ENCODE data around the gene PRUNE2. TPM values are rescaled to one million over a fixed set of nuclear protein-coding genes. Genes with fewer than 3 reads are reported as not detected.
A peak's percentile ranks its signal among the peaks of the same experiment; 100 is the strongest.
"Not testable (repeated sequence)": the region's sequence is repeated elsewhere in the genome, so short reads cannot be mapped to it uniquely, and the experiment has no call there.

Gene PRUNE2
- total RNA-seq, 1 donor, result 80.0 TPM

DNA sequence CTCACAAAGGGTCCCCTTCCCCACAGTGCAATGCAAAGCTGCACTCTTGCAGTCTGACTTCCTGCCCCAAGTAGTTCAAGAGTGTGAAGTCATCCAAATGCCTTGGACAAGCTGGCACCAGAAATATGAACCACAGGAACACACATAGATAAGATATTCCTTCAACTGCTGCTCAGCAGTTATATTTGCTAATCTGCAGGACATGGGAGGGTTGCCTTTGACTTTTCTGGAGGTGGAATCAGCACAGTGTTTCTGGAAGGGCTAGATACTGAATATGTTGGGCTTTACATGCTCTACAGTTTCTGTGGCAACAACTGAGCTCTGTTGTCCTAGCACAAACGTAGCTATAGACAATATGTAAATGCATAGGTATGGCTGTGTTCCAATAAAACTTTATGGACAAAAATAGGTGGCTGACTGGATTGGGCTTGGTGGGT is 238.4 kb downstream of the PRUNE2 start:
- Histone ChIP-seq H3K36me3 (ENCODE audit: insufficient read depth, low read length) (no peaks in the 10 kb centered on the region), H3K79me2 (ENCODE audit: insufficient read depth, low read length) (no peaks in the 10 kb centered on the region), H3K4me1 (ENCODE audit: insufficient read depth, low read length) (peaks cover 12% of the 10 kb centered on the region), H3K9me3 (ENCODE audit: low read depth, low read length) (no peaks in the 10 kb centered on the region), H3K27me3 (ENCODE audit: insufficient read depth, low read length) (no peaks in the 10 kb centered on the region), H3K4me2 (ENCODE audit: insufficient read depth, low read length) (no peak overlapping the region), H4K20me1 (ENCODE audit: insufficient read depth, low read length) (no peaks in the 10 kb centered on the region), H2AFZ (ENCODE audit: low read length) (no peak overlapping the region), H3K27ac (ENCODE audit: low read depth, low read length) (peak overlapping the region; percentile 15), H3K4me3 (ENCODE audit: insufficient read depth, low read length) (no peak overlapping the region)
- TF ChIP-seq, protein P1, sequence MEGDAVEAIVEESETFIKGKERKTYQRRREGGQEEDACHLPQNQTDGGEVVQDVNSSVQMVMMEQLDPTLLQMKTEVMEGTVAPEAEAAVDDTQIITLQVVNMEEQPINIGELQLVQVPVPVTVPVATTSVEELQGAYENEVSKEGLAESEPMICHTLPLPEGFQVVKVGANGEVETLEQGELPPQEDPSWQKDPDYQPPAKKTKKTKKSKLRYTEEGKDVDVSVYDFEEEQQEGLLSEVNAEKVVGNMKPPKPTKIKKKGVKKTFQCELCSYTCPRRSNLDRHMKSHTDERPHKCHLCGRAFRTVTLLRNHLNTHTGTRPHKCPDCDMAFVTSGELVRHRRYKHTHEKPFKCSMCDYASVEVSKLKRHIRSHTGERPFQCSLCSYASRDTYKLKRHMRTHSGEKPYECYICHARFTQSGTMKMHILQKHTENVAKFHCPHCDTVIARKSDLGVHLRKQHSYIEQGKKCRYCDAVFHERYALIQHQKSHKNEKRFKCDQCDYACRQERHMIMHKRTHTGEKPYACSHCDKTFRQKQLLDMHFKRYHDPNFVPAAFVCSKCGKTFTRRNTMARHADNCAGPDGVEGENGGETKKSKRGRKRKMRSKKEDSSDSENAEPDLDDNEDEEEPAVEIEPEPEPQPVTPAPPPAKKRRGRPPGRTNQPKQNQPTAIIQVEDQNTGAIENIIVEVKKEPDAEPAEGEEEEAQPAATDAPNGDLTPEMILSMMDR (IDR thresholded peaks at IDR 0.05; ENCODE audit: extremely low read depth, low read depth, low read length), result no peak
- DNase-seq (ENCODE audit: insufficient read length, low spot score, missing footprints), result peak; percentile 68

DNA sequence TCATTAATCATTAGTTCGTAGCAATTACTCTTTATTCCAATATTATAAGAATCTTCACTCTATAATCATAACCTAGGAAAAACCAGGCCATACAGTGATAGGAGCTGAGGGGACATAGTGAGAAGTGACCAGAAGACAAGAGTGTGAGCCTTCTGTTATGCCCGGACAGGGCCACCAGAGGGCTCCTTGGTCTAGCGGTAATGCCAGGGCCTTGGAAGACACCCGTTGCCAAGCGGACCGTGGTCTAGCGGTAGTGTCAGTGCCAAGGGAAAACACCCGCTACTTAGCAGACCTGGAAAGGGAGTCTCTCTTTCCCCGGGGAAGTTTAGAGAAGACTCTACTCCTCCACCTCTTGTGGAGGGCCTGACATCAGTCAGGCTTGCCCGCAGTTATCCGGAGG is 239.9 kb downstream of the PRUNE2 start:
- H3K9me3 ChIP-seq (ENCODE audit: low read depth, low read length); H3K79me2 ChIP-seq (ENCODE audit: insufficient read depth, low read length); H4K20me1 ChIP-seq (ENCODE audit: insufficient read depth, low read length); DNase-seq (ENCODE audit: insufficient read length, low spot score, missing footprints); H3K4me3 ChIP-seq (ENCODE audit: insufficient read depth, low read length); H3K36me3 ChIP-seq (ENCODE audit: insufficient read depth, low read length); H3K27me3 ChIP-seq (ENCODE audit: insufficient read depth, low read length); H3K27ac ChIP-seq (ENCODE audit: low read depth, low read length); H3K4me2 ChIP-seq (ENCODE audit: insufficient read depth, low read length); H2AFZ ChIP-seq (ENCODE audit: low read length): not testable (repeated sequence)
- H3K4me1 ChIP-seq (ENCODE audit: insufficient read depth, low read length), result peaks cover 12% of the 10 kb centered on the region
- TF ChIP-seq, protein P1 (IDR thresholded peaks at IDR 0.05; ENCODE audit: extremely low read depth, low read depth, low read length), result peak; percentile 47

DNA sequence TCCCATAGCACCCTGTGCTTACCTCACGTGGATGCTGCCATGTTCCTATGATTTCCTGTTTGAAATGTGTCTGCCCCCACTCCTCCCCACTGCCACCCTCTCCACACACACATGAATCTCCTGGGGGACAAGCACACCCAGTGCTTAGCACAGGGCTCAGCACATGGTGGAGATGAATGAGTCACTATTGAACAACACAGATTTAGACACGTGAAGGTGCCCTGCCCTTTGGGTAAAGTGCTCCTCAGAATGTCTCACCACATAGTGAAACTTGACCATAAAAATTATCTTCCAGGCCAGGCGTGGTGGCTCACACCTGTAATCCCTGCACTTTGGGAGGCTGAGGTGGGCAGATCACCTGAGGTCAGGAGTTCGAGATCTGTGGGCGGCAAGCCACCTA is 240.5 kb downstream of the PRUNE2 start:
- TF ChIP-seq, protein P1 (IDR thresholded peaks at IDR 0.05; ENCODE audit: extremely low read depth, low read depth, low read length), result no peak

DNA sequence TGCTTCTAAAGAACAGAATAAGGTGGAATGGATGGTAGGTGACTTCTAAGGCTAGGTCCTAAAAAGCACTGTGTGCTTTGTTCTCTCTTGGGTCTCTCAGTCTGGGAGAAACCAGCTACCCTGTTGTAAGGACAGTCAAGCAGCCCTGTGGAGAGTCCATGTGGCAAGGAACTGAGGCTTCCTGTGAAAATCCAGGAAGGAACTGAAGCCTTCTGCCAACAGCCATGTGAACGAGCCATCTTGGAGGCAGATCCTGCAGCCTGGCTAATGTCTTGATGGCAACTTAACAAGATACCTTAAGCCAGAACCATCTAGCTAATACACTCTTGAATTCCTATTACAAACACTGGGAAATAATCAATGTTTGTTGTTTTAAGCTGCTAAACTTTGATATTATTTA is 241.8 kb downstream of the PRUNE2 start:
- no peak for DNase-seq (ENCODE audit: insufficient read length, low spot score, missing footprints)
- no peaks in the 10 kb centered on the region for H4K20me1 ChIP-seq (ENCODE audit: insufficient read depth, low read length)
- H3K27ac ChIP-seq (ENCODE audit: low read depth, low read length), result no peak overlapping the region
- no peak overlapping the region for H3K4me3 ChIP-seq (ENCODE audit: insufficient read depth, low read length)
- H2AFZ ChIP-seq (ENCODE audit: low read length), result no peak overlapping the region
- TF ChIP-seq, protein P1 (IDR thresholded peaks at IDR 0.05; ENCODE audit: extremely low read depth, low read depth, low read length), result no peak
- no peaks in the 10 kb centered on the region for H3K79me2 ChIP-seq (ENCODE audit: insufficient read depth, low read length)
- no peaks in the 10 kb centered on the region for H3K27me3 ChIP-seq (ENCODE audit: insufficient read depth, low read length)
- no peak overlapping the region for H3K4me2 ChIP-seq (ENCODE audit: insufficient read depth, low read length)
- no peaks in the 10 kb centered on the region for H3K36me3 ChIP-seq (ENCODE audit: insufficient read depth, low read length)
- no peaks in the 10 kb centered on the region for H3K9me3 ChIP-seq (ENCODE audit: low read depth, low read length)
- peaks cover 12% of the 10 kb centered on the region for H3K4me1 ChIP-seq (ENCODE audit: insufficient read depth, low read length)

More for the DNA sequence above, 240.5 kb downstream of the PRUNE2 start:
- Histone ChIP-seq H3K4me3 (ENCODE audit: insufficient read depth, low read length) (no peak overlapping the region), H4K20me1 (ENCODE audit: insufficient read depth, low read length) (no peaks in the 10 kb centered on the region), H2AFZ (ENCODE audit: low read length) (no peak overlapping the region), H3K4me2 (ENCODE audit: insufficient read depth, low read length) (no peak overlapping the region), H3K27ac (ENCODE audit: low read depth, low read length) (no peak overlapping the region), H3K79me2 (ENCODE audit: insufficient read depth, low read length) (no peaks in the 10 kb centered on the region), H3K4me1 (ENCODE audit: insufficient read depth, low read length) (peaks cover 12% of the 10 kb centered on the region), H3K36me3 (ENCODE audit: insufficient read depth, low read length) (no peaks in the 10 kb centered on the region), H3K27me3 (ENCODE audit: insufficient read depth, low read length) (no peaks in the 10 kb centered on the region), H3K9me3 (ENCODE audit: low read depth, low read length) (no peaks in the 10 kb centered on the region)
- DNase-seq (ENCODE audit: insufficient read length, low spot score, missing footprints), result no peak

Measured in osteoblast (primary cell).